NCI-H1417 treated with DMSO at 0.1 percent for 48 hours (cell line): ENCODE results near the gene GRB2.

ENCODE experiments used
- DNase-seq: peaks from one replicate; lab custom pipeline; 2025; lab: John Stamatoyannopoulos, UW

Gene GRB2

GRCh38 chr17:75277664-75278071, 127.8 kb downstream of the GRB2 start:
- DNase-seq, result no peak

- DNase-seq, result no peak
Observed at GRCh38 chr17:75273977-75274708, 131.3 kb downstream of the GRB2 start.

- no peak for DNase-seq
Observed at GRCh38 chr17:75272848-75273184, 132.7 kb downstream of the GRB2 start.

GRCh38 chr17:75271955-75272847, 133.3 kb downstream of the GRB2 start:
- no peak for DNase-seq

- DNase-seq, result peak; percentile 12
Observed at GRCh38 chr17:75271233-75271954, 134.1 kb downstream of the GRB2 start.

- DNase-seq, result no peak
Observed at GRCh38 chr17:75270966-75271232, 134.6 kb downstream of the GRB2 start, which contains the start of gene MIF4GD. TSS of gene MIF4GD (minus strand) at chr17:75271231. CDS start at chr17:75270195, 1,036 bp downstream.

GRCh38 chr17:75270218-75270965, 135.1 kb downstream of the GRB2 start:
- DNase-seq, result no peak

- DNase-seq, result no peak
Observed at GRCh38 chr17:75269844-75270217, 135.6 kb downstream of the GRB2 start.
